ENCODE results near the gene ERGIC2. TPM values are rescaled to one million over a fixed set of nuclear protein-coding genes. Genes with fewer than 3 reads are reported as not detected.
A peak's percentile ranks its signal among the peaks of the same experiment; 100 is the strongest.

The ERGIC2 gene
- total and polyA plus RNA-seq, 8 donors: 19.7 to 66.2 (median 39.6) TPM

DNA sequence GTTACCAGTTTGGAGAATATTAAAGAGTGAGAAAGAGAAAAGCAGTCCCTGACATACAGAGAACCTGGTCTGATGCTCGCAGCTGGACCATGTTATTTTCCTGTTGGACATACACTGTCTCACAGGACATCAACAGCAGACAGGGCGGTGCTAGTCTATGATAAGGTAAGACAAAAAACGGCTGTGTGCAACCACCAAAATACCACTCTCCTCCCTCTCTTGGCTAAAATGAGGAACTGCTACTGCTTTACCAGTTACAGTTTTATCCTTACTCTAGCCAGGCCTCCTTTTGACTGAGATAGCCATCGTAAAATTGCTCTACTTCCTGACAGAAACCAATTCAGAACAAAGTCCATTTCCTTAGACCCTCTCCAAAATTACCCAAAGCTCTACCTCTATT is 47.0 kb upstream of the ERGIC2 start:
- no peak overlapping the region for H3K27ac ChIP-seq
- H3K27me3 ChIP-seq: no peaks in the 10 kb centered on the region
- WGBS, 2 donors: 70% methylated on average over 4 of the region's 4 CpGs
- ATAC-seq (peak in 2 of 4 donors; percentile 23 to 40), FAIRE-seq (no peak), DNase-seq (no peak)
- H3K4me1 ChIP-seq: peaks cover 0 to 9% (median 6%) of the 10 kb centered on the region in 3 donors
- TF ChIP-seq, protein P1, sequence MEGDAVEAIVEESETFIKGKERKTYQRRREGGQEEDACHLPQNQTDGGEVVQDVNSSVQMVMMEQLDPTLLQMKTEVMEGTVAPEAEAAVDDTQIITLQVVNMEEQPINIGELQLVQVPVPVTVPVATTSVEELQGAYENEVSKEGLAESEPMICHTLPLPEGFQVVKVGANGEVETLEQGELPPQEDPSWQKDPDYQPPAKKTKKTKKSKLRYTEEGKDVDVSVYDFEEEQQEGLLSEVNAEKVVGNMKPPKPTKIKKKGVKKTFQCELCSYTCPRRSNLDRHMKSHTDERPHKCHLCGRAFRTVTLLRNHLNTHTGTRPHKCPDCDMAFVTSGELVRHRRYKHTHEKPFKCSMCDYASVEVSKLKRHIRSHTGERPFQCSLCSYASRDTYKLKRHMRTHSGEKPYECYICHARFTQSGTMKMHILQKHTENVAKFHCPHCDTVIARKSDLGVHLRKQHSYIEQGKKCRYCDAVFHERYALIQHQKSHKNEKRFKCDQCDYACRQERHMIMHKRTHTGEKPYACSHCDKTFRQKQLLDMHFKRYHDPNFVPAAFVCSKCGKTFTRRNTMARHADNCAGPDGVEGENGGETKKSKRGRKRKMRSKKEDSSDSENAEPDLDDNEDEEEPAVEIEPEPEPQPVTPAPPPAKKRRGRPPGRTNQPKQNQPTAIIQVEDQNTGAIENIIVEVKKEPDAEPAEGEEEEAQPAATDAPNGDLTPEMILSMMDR (IDR thresholded peaks at IDR 0.05): no peak
- no peaks in the 10 kb centered on the region for H3K9me3 ChIP-seq
- intact Hi-C loops (cut with DNase I): no loop called here
- H3K4me3 ChIP-seq: no peak overlapping the region
- no peaks in the 10 kb centered on the region for H3K36me3 ChIP-seq

DNA sequence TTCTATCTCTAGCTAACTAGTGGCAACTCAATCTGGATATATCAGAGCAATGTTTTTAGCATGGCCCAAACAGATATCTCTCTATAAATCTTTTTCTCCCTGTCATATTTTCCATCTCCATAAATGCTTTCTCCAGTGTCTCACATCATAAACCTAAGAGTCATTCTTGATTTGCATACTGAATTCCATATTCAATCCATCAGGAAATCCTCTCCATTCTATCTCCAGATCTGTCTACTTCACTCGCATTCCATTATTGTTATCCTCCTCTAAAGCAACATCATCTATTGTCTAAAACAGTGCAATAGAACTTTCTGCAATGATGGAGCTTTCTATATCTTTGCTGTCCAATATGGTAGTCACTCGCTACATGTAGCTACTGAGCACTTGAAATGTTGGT is 45.5 kb upstream of the ERGIC2 start:
- no peak overlapping the region for H3K27ac ChIP-seq

DNA sequence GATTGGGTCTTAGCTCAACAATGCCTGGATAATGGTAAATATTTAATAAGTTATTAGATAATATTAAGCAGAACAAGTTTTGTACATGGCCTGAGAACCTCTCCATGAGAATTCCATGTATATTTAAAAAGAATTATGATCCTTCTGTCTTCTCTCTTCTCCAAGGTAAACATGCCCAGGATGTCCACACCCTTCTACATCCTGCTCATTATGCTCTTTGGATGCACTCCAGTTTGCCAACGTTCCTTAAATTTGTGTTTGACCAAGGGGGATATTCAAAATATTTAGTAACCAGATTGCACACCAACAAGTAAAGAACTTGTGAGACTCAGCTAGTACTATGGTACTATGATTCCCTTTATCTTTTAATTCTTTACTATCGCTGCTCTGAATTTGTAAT is 44.8 kb upstream of the ERGIC2 start:
- TF ChIP-seq, protein P1 (IDR thresholded peaks at IDR 0.05): no peak
- 49 to 60% methylated on average over 2 of the region's 2 CpGs for WGBS, 2 donors
- DNase-seq: no peak
- Histone ChIP-seq H3K27ac (no peak overlapping the region), H3K9me3 (no peaks in the 10 kb centered on the region), H3K36me3 (no peaks in the 10 kb centered on the region), H3K27me3 (no peaks in the 10 kb centered on the region), H3K4me1 (peaks cover 0 to 6% (median 6%) of the 10 kb centered on the region in 3 donors), H3K4me3 (no peak overlapping the region)
- no peak for ATAC-seq
- intact Hi-C loops (cut with DNase I): no loop called here
- FAIRE-seq: no peak

More for the DNA sequence above, 45.5 kb upstream of the ERGIC2 start:
- Histone ChIP-seq H3K9me3 (no peaks in the 10 kb centered on the region), H3K36me3 (no peaks in the 10 kb centered on the region), H3K4me1 (peaks cover 0 to 9% (median 6%) of the 10 kb centered on the region in 3 donors), H3K27me3 (no peaks in the 10 kb centered on the region), H3K4me3 (no peak overlapping the region)
- intact Hi-C loops (cut with DNase I): no loop called here
- DNase-seq: no peak
- TF ChIP-seq, protein P1 (IDR thresholded peaks at IDR 0.05): no peak
- no peak for ATAC-seq
- no peak for FAIRE-seq
- WGBS, 2 donors: 89 to 91% methylated on average over 2 of the region's 2 CpGs

DNA sequence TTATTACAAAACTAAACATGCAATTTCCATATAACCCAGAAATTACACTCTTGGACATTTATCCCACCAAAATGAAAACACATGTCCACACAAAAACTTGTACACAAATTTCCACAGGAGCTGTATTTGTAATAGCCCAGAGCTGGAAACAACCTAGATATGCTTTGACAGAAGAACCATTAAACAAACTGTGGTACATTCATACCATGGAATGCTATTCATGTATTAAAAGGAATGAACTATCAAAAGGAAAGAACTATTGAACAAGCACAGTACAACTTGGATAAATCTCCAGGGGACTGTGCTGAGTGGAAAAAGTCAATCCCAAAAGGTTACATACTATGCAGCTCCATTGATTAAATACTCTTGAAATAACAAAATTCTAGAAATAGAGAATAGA is 35.8 kb upstream of the ERGIC2 start:
- no peak for FAIRE-seq
- no peak for DNase-seq
- no peaks in the 10 kb centered on the region for H3K4me1 ChIP-seq
- TF ChIP-seq, protein P1 (IDR thresholded peaks at IDR 0.05): no peak
- peaks cover 0 to 3% (median 0%) of the 10 kb centered on the region in 4 donors for H3K27me3 ChIP-seq
- intact Hi-C loops (cut with DNase I): no loop called here
- H3K9me3 ChIP-seq: no peaks in the 10 kb centered on the region
- H3K27ac ChIP-seq: no peak overlapping the region
- H3K36me3 ChIP-seq: no peaks in the 10 kb centered on the region
- no peak for ATAC-seq
- H3K4me3 ChIP-seq: no peak overlapping the region

DNA sequence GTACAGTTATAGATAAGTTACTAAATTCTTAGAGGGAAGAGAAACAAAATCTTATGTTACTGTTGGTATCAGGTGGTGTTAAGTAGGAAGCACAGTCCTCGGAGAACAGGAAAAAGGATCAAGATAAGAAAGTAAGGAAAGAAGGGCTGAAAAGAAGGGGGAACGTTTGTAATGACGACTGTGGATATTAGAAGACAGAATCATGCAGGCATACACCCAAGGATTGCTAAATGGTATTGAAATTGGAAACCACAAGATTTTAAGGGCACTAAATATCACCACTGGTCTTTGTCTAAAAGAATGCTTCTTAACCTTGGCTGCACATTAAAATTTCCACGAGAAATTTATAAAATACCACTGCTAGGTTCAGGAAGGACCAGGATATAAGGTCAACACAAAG is 34.1 kb upstream of the ERGIC2 start:
- ATAC-seq: no peak
- TF ChIP-seq, protein P1 (IDR thresholded peaks at IDR 0.05): no peak
- no peak for FAIRE-seq
- Histone ChIP-seq H3K27me3 (peaks cover 0 to 3% (median 0%) of the 10 kb centered on the region in 4 donors), H3K9me3 (no peaks in the 10 kb centered on the region), H3K36me3 (no peaks in the 10 kb centered on the region), H3K4me1 (no peaks in the 10 kb centered on the region), H3K27ac (no peak overlapping the region), H3K4me3 (no peak overlapping the region)
- intact Hi-C loops (cut with DNase I): no loop called here
- WGBS, 2 donors: 40 to 42% methylated on average over 4 of the region's 4 CpGs
- DNase-seq: no peak

All from pancreas (tissue), 10 donors.